Prostate gland (tissue), 2 donors: ENCODE measurements around the gene ATP6V1B1. TPM values are rescaled to one million over a fixed set of nuclear protein-coding genes. Genes with fewer than 3 reads are reported as not detected.

ENCODE experiments used
- DNase-seq: peaks from one replicate; pipeline ENCODE4 v3.0.0-alpha.2; 2019; ENCODE audit warnings: low spot score
- H3K27ac ChIP-seq, 2 donors: fragments of 200-600 bp; sonication (generic); 2 replicates each; pipeline ENCODE4 v1.5.1; 2017 to 2019
- H3K27me3 ChIP-seq: fragments of 200-600 bp; sonication (generic); replicated peaks from 2 replicates; pipeline ENCODE4 v1.5.1; 2019; ENCODE audit not compliant: insufficient read depth
- H3K36me3 ChIP-seq, 2 donors: fragments of 200-600 bp; sonication (generic); 1 replicate in 1 of 2; 2 replicates in 1 of 2; pipeline versions ENCODE4 v1.5.1 to v1.8.1; 2017 to 2019
- H3K4me1 ChIP-seq: fragments of 200-600 bp; sonication (generic); replicated peaks from 2 replicates; pipeline ENCODE4 v1.5.1; 2019
- H3K4me3 ChIP-seq, 2 donors: fragments of 200-600 bp; sonication (generic); 2 replicates each; pipeline ENCODE4 v1.5.1; 2017 to 2019
- H3K9me3 ChIP-seq: fragments of 200-600 bp; sonication (generic); 2 replicates; pipeline ENCODE4 v1.5.1; 2017
- POLR2A ChIP-seq: fragments of 450-650 bp; IDR thresholded peaks from one replicate; pipeline ENCODE4 v1.6.1; 2016; ENCODE audit warnings: antibody characterized with exemption, mild to moderate bottlenecking
- POLR2AphosphoS5 ChIP-seq: sonication (generic); formaldehyde crosslinking; IDR thresholded peaks from one replicate; pipeline ENCODE4 v1.6.1; 2017; ENCODE audit warnings: antibody characterized with exemption
- WGBS: methylation state at CpG from one replicate; pipeline ENCODE4 v1.1.5; 2018; 5-methylcytosine and 5-hydroxymethylcytosine counted together
- intact Hi-C: fragments of 100-400 bp; cut with DNase I; formaldehyde crosslinking; loops from one replicate; pipeline ENCODE4 v1.14.2; 2022
- total RNA-seq, 2 donors: library from RNA; depleted of rRNA; stranded (reverse); fragments of >200 nt; gene quantifications; one replicate each; pipeline ENCODE4 v1.1.0, GENCODE V29; 2016
- TF ChIP-seq, protein P1 (sequence below), 4 experiments: fragments of 200-600 bp in 2 of 4; fragments of 450-650 bp in 2 of 4; sonication (generic) in 2 of 4; IDR thresholded peaks; 1 replicate in 3 of 4; 2 replicates in 1 of 4; pipeline ENCODE4 v1.5.1; 2016 to 2019; ENCODE audit warnings: antibody characterized with exemption in 4 of 4, mild to moderate bottlenecking in 2 of 4, moderate library complexity in 2 of 4

Gene ATP6V1B1
- total RNA-seq, 2 donors from 2014 or later: 1.2 TPM; not detected in 1

DNA sequence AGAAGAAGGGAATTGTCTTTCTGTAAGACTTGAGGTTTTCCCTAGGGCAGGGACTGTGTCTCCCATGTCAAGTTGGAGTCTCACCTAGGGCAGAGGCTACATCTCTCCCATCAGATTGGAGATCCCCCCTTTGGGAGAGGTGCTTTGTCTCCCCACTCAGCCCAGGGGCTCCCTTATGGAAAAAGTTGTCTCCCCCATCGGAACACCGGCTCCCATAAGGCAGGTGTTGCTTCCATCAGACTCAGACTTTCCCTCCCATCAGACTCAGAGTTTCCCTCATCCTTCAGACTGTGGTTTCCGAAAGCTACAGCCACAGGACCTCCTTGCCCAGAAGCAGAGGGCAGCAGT is 48.5 kb downstream of the ATP6V1B1 start:
- WGBS: 91% methylated on average over 3 of the region's 3 CpGs
- DNase-seq: no peak
- peaks cover 6 to 10% of the 10 kb centered on the region in 2 donors for H3K36me3 ChIP-seq
- no peak overlapping the region for H3K4me3 ChIP-seq
- no peaks in the 10 kb centered on the region for H3K4me1 ChIP-seq
- no peak for TF ChIP-seq POLR2AphosphoS5
- TF ChIP-seq POLR2A: no peak
- TF ChIP-seq, protein P1, sequence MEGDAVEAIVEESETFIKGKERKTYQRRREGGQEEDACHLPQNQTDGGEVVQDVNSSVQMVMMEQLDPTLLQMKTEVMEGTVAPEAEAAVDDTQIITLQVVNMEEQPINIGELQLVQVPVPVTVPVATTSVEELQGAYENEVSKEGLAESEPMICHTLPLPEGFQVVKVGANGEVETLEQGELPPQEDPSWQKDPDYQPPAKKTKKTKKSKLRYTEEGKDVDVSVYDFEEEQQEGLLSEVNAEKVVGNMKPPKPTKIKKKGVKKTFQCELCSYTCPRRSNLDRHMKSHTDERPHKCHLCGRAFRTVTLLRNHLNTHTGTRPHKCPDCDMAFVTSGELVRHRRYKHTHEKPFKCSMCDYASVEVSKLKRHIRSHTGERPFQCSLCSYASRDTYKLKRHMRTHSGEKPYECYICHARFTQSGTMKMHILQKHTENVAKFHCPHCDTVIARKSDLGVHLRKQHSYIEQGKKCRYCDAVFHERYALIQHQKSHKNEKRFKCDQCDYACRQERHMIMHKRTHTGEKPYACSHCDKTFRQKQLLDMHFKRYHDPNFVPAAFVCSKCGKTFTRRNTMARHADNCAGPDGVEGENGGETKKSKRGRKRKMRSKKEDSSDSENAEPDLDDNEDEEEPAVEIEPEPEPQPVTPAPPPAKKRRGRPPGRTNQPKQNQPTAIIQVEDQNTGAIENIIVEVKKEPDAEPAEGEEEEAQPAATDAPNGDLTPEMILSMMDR (IDR thresholded peaks at IDR 0.05): no peak
- intact Hi-C loops: no loop called here
- no peak overlapping the region for H3K27ac ChIP-seq
- no peaks in the 10 kb centered on the region for H3K27me3 ChIP-seq
- H3K9me3 ChIP-seq: no peaks in the 10 kb centered on the region

DNA sequence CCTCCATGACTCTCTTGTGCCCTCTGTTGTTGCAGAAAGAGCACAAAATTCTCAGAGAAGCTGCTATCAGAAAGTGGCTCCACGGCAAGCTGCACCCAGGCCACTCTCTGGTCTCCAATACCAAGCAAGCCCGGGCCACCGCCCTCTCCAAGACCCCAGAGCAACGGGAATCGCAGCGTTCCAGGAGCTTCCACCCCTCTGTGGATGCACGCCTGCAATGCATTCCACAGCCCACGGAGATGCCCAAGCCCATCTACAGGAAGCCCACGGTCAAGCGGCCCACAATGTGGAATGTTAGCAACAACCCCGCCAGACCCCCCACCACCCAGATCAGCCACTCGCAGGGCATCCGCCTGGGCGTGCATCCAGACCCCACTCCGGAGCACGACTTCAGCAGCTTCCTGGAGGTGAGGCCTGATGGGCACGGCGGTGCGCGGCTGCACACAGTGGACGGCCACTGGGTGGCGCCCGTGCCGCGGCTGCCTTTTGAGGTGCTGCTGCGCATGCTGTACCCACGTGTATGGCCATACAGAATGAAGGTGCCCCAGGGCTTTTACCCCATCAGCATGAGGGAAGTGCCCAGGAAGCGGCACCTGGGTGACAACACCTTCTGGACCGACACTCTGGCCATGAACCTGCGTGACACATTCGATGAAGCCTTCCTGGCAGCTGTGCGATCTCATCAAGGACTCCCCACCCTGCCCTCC is 49.0 kb downstream of the ATP6V1B1 start:
- WGBS: 34% methylated on average over 32 of the region's 32 CpGs
- H3K9me3 ChIP-seq: no peaks in the 10 kb centered on the region
- TF ChIP-seq POLR2A (no peak), POLR2AphosphoS5 (no peak)
- TF ChIP-seq, protein P1 (IDR thresholded peaks at IDR 0.05): peak in 3 of 4 experiments; percentile 57 to 77 (median 57)
- no peaks in the 10 kb centered on the region for H3K4me1 ChIP-seq
- no peak overlapping the region for H3K4me3 ChIP-seq
- DNase-seq: peak; percentile 29
- intact Hi-C loops: no loop called here
- H3K36me3 ChIP-seq: peaks cover 7 to 10% of the 10 kb centered on the region in 2 donors
- H3K27ac ChIP-seq: no peak overlapping the region
- no peaks in the 10 kb centered on the region for H3K27me3 ChIP-seq

DNA sequence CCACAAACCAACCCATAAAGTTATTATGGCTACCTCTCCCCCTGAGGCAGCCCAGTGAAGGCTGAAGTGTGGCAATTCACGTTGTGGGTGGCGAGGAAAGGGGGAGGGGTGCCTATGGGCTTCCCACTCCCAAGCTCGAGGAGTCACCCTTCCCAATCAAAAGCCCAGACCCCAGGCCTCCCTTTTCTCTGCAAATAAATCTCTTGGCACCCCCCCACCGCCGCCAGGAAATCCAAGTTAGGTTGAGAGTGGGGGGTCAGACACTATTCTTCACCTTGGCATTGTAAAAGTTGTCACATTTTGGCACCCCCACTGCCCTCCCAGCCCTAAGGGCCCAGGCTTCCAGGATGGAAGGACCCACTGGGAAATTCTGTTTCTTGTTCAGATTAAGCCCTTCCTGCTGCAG is 49.6 kb downstream of the ATP6V1B1 start:
- intact Hi-C loops: no loop called here
- DNase-seq: no peak
- Histone ChIP-seq H3K9me3 (no peaks in the 10 kb centered on the region), H3K36me3 (peaks cover 7 to 10% of the 10 kb centered on the region in 2 donors), H3K27me3 (no peaks in the 10 kb centered on the region), H3K27ac (no peak overlapping the region), H3K4me1 (no peaks in the 10 kb centered on the region), H3K4me3 (no peak overlapping the region)
- TF ChIP-seq, protein P1 (IDR thresholded peaks at IDR 0.05): no peak
- WGBS: 74% methylated on average over 5 of the region's 5 CpGs

- H3K27ac ChIP-seq: no peak overlapping the region
- peaks cover 7 to 10% of the 10 kb centered on the region in 2 donors for H3K36me3 ChIP-seq
- intact Hi-C loops: no loop called here
- no peaks in the 10 kb centered on the region for H3K9me3 ChIP-seq
- DNase-seq: no peak
- no peaks in the 10 kb centered on the region for H3K27me3 ChIP-seq
- no peak for TF ChIP-seq POLR2A
- TF ChIP-seq, protein P1 (IDR thresholded peaks at IDR 0.05): no peak
- no peak for TF ChIP-seq POLR2AphosphoS5
- no peak overlapping the region for H3K4me3 ChIP-seq
- no peaks in the 10 kb centered on the region for H3K4me1 ChIP-seq
- 89% methylated on average over 1 of the region's 1 CpG for WGBS
Observed at GRCh38 chr2:70985956-70986355, 50.3 kb downstream of the ATP6V1B1 start.

DNA sequence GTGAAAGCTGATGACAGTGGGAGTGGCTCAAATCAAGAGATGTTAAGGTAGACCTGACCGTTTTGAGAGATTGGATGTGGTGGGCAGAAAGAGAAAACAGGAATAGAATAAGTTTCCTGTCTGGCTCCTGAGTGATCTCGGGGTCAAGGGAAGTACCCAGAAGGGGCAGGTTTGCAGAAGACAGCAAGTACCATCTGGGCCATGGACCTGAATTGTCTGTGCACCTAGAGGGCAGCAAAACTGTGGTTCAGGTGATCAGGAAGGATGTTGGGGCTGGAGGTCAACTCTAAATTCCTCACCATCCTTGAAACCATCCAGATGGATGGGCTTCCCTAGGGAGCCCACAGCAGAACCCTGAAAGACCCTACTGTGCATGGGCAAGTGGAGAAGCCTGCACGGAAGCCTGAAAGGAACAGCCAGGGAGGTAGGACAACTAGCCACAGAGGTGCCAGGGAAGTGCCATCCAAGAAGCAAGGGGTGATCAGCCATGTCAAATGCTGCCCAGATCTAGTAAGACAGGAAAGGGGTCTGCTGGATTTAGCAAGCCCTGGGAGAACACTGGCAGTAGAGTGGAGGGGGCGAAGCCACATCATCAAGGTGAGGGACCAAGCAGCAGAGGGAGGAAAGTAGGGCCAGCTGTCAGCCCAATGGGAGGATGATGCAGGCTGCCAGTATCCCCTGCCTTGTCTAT is 50.9 kb downstream of the ATP6V1B1 start:
- H3K27ac ChIP-seq: no peak overlapping the region
- no peaks in the 10 kb centered on the region for H3K27me3 ChIP-seq
- intact Hi-C loops: no loop called here
- TF ChIP-seq POLR2AphosphoS5 (no peak), POLR2A (no peak)
- TF ChIP-seq, protein P1 (IDR thresholded peaks at IDR 0.05): no peak
- no peaks in the 10 kb centered on the region for H3K9me3 ChIP-seq
- H3K4me1 ChIP-seq: no peaks in the 10 kb centered on the region
- H3K4me3 ChIP-seq: no peak overlapping the region
- 91% methylated on average over 4 of the region's 4 CpGs for WGBS
- H3K36me3 ChIP-seq: peaks cover 7 to 10% of the 10 kb centered on the region in 2 donors
- DNase-seq: no peak
